ENCODE measurements around the gene IFIT1. TPM values are rescaled to one million over a fixed set of nuclear protein-coding genes. Genes with fewer than 3 reads are reported as not detected.
A peak's percentile ranks its signal among the peaks of the same experiment; 100 is the strongest.

Gene IFIT1
- total RNA-seq, 1 experiment from 2014 or later = 2.4 TPM

DNA sequence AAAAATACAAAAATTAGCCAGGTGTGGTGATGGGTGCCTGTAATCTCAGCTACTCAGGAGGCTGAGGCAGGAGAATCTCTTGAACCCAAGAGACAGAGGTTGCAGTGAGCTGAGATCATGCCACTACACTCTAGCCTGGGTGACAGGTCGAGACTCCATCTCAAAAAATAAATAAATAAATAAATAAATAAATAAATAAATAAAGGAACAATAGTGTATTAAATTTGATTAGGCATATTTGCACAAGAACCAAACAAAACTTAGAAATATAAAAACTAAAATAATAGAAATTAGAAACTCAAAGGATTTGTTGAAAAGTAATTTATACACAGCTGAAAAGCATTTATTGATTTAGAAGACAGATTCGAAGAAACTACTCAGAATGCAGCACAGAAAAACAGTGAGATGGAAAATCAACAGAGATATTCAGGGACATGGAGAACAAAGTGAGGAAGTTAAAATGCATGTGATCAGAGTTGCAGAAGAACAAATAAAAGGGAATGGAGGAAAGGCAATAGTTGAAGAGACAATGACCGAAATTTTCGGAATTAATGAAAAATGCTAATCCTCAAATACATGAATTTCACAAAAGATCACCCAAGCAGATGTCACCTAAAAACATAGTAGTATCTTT is 46.9 kb upstream of the IFIT1 start:
- Histone ChIP-seq H3K4me3 (ENCODE audit: low read depth, low read length, poor library complexity, severe bottlenecking) (no peak overlapping the region), H3K27ac (ENCODE audit: low read depth, low read length, poor library complexity, severe bottlenecking) (peak overlapping the region; percentile 88), H3K36me3 (ENCODE audit: insufficient read depth, low read length, poor library complexity, severe bottlenecking) (no peaks in the 10 kb centered on the region), H3K27me3 (replicated peaks; ENCODE audit: insufficient read depth, low read depth, low read length, poor library complexity) (no peaks in the 10 kb centered on the region), H3K4me1 (ENCODE audit: insufficient read depth, low read length, poor library complexity, severe bottlenecking) (peaks cover 56% of the 10 kb centered on the region), H3K9me3 (ENCODE audit: low read depth, low read length, poor library complexity, severe bottlenecking) (no peaks in the 10 kb centered on the region)
- TF ChIP-seq, protein P1, sequence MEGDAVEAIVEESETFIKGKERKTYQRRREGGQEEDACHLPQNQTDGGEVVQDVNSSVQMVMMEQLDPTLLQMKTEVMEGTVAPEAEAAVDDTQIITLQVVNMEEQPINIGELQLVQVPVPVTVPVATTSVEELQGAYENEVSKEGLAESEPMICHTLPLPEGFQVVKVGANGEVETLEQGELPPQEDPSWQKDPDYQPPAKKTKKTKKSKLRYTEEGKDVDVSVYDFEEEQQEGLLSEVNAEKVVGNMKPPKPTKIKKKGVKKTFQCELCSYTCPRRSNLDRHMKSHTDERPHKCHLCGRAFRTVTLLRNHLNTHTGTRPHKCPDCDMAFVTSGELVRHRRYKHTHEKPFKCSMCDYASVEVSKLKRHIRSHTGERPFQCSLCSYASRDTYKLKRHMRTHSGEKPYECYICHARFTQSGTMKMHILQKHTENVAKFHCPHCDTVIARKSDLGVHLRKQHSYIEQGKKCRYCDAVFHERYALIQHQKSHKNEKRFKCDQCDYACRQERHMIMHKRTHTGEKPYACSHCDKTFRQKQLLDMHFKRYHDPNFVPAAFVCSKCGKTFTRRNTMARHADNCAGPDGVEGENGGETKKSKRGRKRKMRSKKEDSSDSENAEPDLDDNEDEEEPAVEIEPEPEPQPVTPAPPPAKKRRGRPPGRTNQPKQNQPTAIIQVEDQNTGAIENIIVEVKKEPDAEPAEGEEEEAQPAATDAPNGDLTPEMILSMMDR (conservative IDR thresholded peaks at IDR 0.05; ENCODE audit: low read depth, low read length) = no peak
- no peak for TF ChIP-seq EZH2 (IDR thresholded peaks at IDR 0.05; ENCODE audit: borderline replicate concordance, low read depth, low read length, poor library complexity, severe bottlenecking)
- intact Hi-C loops (cut with micrococcal nuclease; ENCODE audit: unreplicated experiment) = no loop called here
- BruUV-seq (replicated peaks) = no TSS peak
- no peak for DNase-seq (ENCODE audit: low spot score)
- ChIA-PET POLR2A (ENCODE audit: low non-redundant PET) (no interaction called here), CTCF (interaction anchor here (0.6 kb wide), 1 partner anchor 101 kb away, joined by 3 read pairs; no protein-coding TSS in a partner anchor)

- TF ChIP-seq, protein P1 (conservative IDR thresholded peaks at IDR 0.05; ENCODE audit: low read depth, low read length) = no peak
- no peak for TF ChIP-seq EZH2 (IDR thresholded peaks at IDR 0.05; ENCODE audit: borderline replicate concordance, low read depth, low read length, poor library complexity, severe bottlenecking)
- Histone ChIP-seq H3K36me3 (ENCODE audit: insufficient read depth, low read length, poor library complexity, severe bottlenecking) (no peaks in the 10 kb centered on the region), H3K4me3 (ENCODE audit: low read depth, low read length, poor library complexity, severe bottlenecking) (no peak overlapping the region), H3K4me1 (ENCODE audit: insufficient read depth, low read length, poor library complexity, severe bottlenecking) (peaks cover 66% of the 10 kb centered on the region), H3K9me3 (ENCODE audit: low read depth, low read length, poor library complexity, severe bottlenecking) (no peaks in the 10 kb centered on the region), H3K27ac (ENCODE audit: low read depth, low read length, poor library complexity, severe bottlenecking) (peak overlapping the region; percentile 88), H3K27me3 (replicated peaks; ENCODE audit: insufficient read depth, low read depth, low read length, poor library complexity) (no peaks in the 10 kb centered on the region)
- ChIA-PET POLR2A (ENCODE audit: low non-redundant PET) (no interaction called here), CTCF (interaction anchor here (0.6 kb wide), 1 partner anchor 32 kb away, joined by 5 read pairs; no protein-coding TSS in a partner anchor)
- intact Hi-C loops (cut with micrococcal nuclease; ENCODE audit: unreplicated experiment) = no loop called here
- peak; percentile 83 for DNase-seq (ENCODE audit: low spot score)
- BruUV-seq (replicated peaks) = no TSS peak
Measured at GRCh38 chr10:89346405-89347254, 45.8 kb upstream of the IFIT1 start.

- Histone ChIP-seq H3K27ac (ENCODE audit: low read depth, low read length, poor library complexity, severe bottlenecking) (peak overlapping the region; percentile 88), H3K4me3 (ENCODE audit: low read depth, low read length, poor library complexity, severe bottlenecking) (no peak overlapping the region), H3K4me1 (ENCODE audit: insufficient read depth, low read length, poor library complexity, severe bottlenecking) (peaks cover 71% of the 10 kb centered on the region), H3K36me3 (ENCODE audit: insufficient read depth, low read length, poor library complexity, severe bottlenecking) (no peaks in the 10 kb centered on the region), H3K27me3 (replicated peaks; ENCODE audit: insufficient read depth, low read depth, low read length, poor library complexity) (no peaks in the 10 kb centered on the region), H3K9me3 (ENCODE audit: low read depth, low read length, poor library complexity, severe bottlenecking) (no peaks in the 10 kb centered on the region)
- BruUV-seq (replicated peaks) = TSS peak; percentile 75
- peak; percentile 94 for DNase-seq (ENCODE audit: low spot score)
- ChIA-PET CTCF (no interaction called here), POLR2A (ENCODE audit: low non-redundant PET) (no interaction called here)
- intact Hi-C loops (cut with micrococcal nuclease; ENCODE audit: unreplicated experiment) = no loop called here
- TF ChIP-seq, protein P1 (conservative IDR thresholded peaks at IDR 0.05; ENCODE audit: low read depth, low read length) = no peak
- TF ChIP-seq EZH2 (IDR thresholded peaks at IDR 0.05; ENCODE audit: borderline replicate concordance, low read depth, low read length, poor library complexity, severe bottlenecking) = no peak
Measured at GRCh38 chr10:89347701-89348457, 44.5 kb upstream of the IFIT1 start.
